Right lobe of liver (tissue), 6 donors: Measurements from ENCODE around the gene NDNF. TPM values are rescaled to one million over a fixed set of nuclear protein-coding genes. Genes with fewer than 3 reads are reported as not detected.

ENCODE experiments used
- ATAC-seq, 4 donors: fragments of 200-7000 bp; cut with Tn5 transposase; one replicate each; pipeline ENCODE4 v1.9.1; 2020; ENCODE audit warnings: mild to moderate bottlenecking in 4 of 4, moderate library complexity in 4 of 4
- DNase-seq, 3 donors: peaks; one replicate each; pipeline ENCODE4 v3.0.0-alpha.2; 2020
- H3K27ac ChIP-seq, 3 donors: fragments of 200-600 bp; one replicate each; pipeline ENCODE4 v1.8.0; 2022
- H3K27me3 ChIP-seq, 2 donors: fragments of 200-600 bp; one replicate each; pipeline ENCODE4 v1.8.0; 2022
- H3K36me3 ChIP-seq, 4 donors: fragments of 200-600 bp; sonication (generic) in 1 of 4; one replicate each; pipeline versions ENCODE4 v1.5.1 to v1.8.0; 2017 to 2022; ENCODE audit warnings: control low read depth in 1 of 4
- H3K4me1 ChIP-seq, 4 donors: fragments of 200-600 bp; sonication (generic) in 1 of 4; one replicate each; pipeline versions ENCODE4 v1.5.1 to v1.8.0; 2017 to 2022; ENCODE audit warnings: control low read depth in 1 of 4
- H3K4me3 ChIP-seq, 3 donors: fragments of 200-600 bp; one replicate each; pipeline ENCODE4 v1.8.0; 2022
- H3K9me3 ChIP-seq, 4 donors: fragments of 200-600 bp; sonication (generic) in 1 of 4; one replicate each; pipeline versions ENCODE4 v1.5.1 to v1.8.0; 2017 to 2022; ENCODE audit warnings: control low read depth in 1 of 4
- POLR2A ChIP-seq: fragments of 450-650 bp; IDR thresholded peaks from one replicate; pipeline ENCODE4 v1.6.1; 2017; ENCODE audit warnings: antibody characterized with exemption, mild to moderate bottlenecking
- WGBS: methylation state at CpG from one replicate; pipeline ENCODE4 v1.1.6; 2018; ENCODE audit warnings: low coverage, low lambda C conversion rate; ENCODE audit not compliant: insufficient coverage; ENCODE audit errors: missing lambda C conversion rate; 5-methylcytosine and 5-hydroxymethylcytosine counted together
- intact Hi-C, 2 donors: fragments of 100-400 bp; cut with DNase I; formaldehyde crosslinking; loops; one replicate each; pipeline versions ENCODE4 v1.11.2 to v1.14.1; 2022
- long read RNA-seq: library from polyadenylated mRNA; unstranded; transcript quantifications from one replicate; pipeline ENCODE4 v2.0.0, GENCODE V29; 2019
- total RNA-seq, 6 experiments: library from RNA; depleted of rRNA in 2 of 6; stranded (reverse); fragments of >200 nt in 2 of 6; fragmentation: NEBNext Ultra II Directional in 3 of 6; extraction: Animal tissue kit (Norgen Biotek cat#: 25700) in 3 of 6; gene quantifications; one replicate each; pipeline versions ENCODE4 v1.1.0 to v1.2.4, GENCODE V29; 2016 to 2023
- TF ChIP-seq, protein P1 (sequence below), 4 donors: fragments of 200-600 bp in 3 of 4; fragments of 450-650 bp in 1 of 4; IDR thresholded peaks; one replicate each; pipeline versions ENCODE4 v1.5.1 to v1.8.0; 2016 to 2022; ENCODE audit warnings: antibody characterized with exemption in 4 of 4, mild to moderate bottlenecking in 2 of 4
- donor health status: DM: no; HTN: yes; CAD: no.
- donor health status: DM: no; HTN: no; CAD: no.
- donor health status: DM: no; HTN: no; CAD: no.
- donor health status: DM: no; HTN: yes; CAD: no.
- donor health status: DM: no; HTN: yes; CAD: no.

NDNF gene, protein sequence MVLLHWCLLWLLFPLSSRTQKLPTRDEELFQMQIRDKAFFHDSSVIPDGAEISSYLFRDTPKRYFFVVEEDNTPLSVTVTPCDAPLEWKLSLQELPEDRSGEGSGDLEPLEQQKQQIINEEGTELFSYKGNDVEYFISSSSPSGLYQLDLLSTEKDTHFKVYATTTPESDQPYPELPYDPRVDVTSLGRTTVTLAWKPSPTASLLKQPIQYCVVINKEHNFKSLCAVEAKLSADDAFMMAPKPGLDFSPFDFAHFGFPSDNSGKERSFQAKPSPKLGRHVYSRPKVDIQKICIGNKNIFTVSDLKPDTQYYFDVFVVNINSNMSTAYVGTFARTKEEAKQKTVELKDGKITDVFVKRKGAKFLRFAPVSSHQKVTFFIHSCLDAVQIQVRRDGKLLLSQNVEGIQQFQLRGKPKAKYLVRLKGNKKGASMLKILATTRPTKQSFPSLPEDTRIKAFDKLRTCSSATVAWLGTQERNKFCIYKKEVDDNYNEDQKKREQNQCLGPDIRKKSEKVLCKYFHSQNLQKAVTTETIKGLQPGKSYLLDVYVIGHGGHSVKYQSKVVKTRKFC
- total RNA-seq: under 1 TPM; 0.27 to 0.77 (median 0.52) TPM
- long read RNA-seq: 0 reads

DNA sequence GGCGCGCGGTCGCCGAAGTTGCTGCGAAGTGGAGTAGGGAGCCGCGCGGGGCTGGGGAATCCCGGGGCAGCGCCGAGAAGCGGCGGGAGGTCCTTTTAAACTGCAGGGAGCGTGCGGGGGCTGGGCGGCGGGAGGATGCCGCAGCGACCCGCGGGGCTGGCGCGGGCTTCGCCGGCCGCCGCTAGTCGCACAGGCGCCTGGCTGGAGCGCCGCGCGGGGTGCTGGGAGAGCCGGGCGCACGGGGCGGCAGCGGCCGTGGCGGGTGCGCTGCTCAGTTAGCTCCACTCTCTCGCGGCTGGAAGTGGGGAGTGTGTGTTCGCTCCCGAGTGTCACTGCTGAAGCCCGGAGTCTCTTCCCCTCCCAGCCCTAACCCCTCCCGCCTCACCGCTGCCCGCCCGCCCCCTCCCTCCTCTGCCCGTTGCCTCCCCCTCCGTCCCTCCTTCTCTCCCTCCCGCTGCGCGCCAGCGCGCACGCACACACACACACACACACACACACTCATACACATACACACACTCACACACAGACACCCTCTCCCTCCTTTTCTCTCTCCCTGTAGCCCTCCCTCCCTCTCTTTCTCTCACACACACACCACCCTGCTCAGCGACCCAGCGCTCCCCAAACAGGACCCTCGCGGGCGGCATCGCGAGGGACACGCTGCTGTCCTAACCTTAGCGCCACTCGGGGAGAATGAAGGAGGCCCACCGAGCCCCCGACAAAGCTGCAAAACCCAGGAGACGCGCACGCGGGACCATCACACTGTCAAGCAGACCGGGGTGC is at the start of gene NDNF:
TSS of gene NDNF (minus strand) at position 312 of the 780 bp plus-strand sequence. CDS start 26,698 bp downstream, outside the sequence.
- Histone ChIP-seq H3K36me3 (no peaks in the 10 kb centered on the region), H3K27ac (no peak within 1 kb of the TSS), H3K4me1 (peaks cover 0 to 14% (median 0%) of the 10 kb centered on the region in 4 donors), H3K4me3 (peak within 1 kb of the TSS; percentile 26 to 43 (median 38)), H3K9me3 (no peaks in the 10 kb centered on the region), H3K27me3 (peaks cover 8 to 20% of the 10 kb centered on the region in 2 donors)
- DNase-seq: peak; percentile 33 to 54 (median 43)
- TF ChIP-seq, protein P1, sequence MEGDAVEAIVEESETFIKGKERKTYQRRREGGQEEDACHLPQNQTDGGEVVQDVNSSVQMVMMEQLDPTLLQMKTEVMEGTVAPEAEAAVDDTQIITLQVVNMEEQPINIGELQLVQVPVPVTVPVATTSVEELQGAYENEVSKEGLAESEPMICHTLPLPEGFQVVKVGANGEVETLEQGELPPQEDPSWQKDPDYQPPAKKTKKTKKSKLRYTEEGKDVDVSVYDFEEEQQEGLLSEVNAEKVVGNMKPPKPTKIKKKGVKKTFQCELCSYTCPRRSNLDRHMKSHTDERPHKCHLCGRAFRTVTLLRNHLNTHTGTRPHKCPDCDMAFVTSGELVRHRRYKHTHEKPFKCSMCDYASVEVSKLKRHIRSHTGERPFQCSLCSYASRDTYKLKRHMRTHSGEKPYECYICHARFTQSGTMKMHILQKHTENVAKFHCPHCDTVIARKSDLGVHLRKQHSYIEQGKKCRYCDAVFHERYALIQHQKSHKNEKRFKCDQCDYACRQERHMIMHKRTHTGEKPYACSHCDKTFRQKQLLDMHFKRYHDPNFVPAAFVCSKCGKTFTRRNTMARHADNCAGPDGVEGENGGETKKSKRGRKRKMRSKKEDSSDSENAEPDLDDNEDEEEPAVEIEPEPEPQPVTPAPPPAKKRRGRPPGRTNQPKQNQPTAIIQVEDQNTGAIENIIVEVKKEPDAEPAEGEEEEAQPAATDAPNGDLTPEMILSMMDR (IDR thresholded peaks at IDR 0.05): no peak
- WGBS: 3% methylated on average over 24 of the region's 76 CpGs
- ATAC-seq: peak; percentile 68 to 75 (median 71)
- intact Hi-C loops: no loop called here

DNA sequence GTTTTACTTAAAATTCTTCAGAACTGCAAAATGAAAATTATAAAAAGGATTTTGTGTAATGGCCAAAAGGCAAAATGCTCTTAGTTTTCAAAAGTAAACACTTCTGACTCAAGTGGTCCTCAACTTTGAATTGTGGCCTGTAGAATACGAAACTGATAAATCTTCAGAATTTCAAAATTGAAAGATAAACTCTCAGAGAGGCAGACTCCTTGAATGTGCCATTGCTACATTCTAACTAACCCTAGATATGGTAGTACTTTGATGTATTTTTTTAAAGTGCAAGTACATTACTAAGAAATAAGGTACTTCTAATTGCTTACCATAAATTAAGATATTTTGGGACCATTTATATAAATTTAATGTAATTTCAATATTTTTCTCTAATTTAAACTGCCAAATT is 47.4 kb upstream of the NDNF start:
- no peaks in the 10 kb centered on the region for H3K9me3 ChIP-seq
- H3K27ac ChIP-seq: no peak overlapping the region
- TF ChIP-seq POLR2A: no peak
- TF ChIP-seq, protein P1 (IDR thresholded peaks at IDR 0.05): no peak
- no peaks in the 10 kb centered on the region for H3K36me3 ChIP-seq
- H3K27me3 ChIP-seq: no peaks in the 10 kb centered on the region
- H3K4me1 ChIP-seq: no peaks in the 10 kb centered on the region
- DNase-seq (no peak), ATAC-seq (no peak)
- WGBS: 63% methylated on average over 1 of the region's 1 CpG
- intact Hi-C loops: no loop called here
- no peak overlapping the region for H3K4me3 ChIP-seq

DNA sequence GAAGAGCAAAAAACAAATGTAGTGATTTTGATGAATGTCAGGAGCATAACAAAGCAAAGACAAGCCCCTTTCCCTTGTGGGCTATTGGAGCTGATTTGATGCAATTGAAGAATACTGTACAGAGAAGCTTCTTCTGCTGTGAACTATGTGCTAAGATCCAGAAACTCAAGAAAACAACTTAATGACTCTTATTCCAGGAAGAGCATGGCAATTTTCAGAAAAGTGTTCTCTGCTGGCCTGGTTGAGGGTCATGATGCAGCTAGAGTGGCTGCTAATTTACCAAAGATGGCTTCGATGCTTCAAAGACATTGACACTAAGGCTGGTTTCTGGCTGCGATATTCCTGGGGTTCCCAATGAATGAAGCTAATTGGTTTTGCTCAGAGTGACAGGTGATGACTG is 46.0 kb upstream of the NDNF start:
- intact Hi-C loops: no loop called here

DNA sequence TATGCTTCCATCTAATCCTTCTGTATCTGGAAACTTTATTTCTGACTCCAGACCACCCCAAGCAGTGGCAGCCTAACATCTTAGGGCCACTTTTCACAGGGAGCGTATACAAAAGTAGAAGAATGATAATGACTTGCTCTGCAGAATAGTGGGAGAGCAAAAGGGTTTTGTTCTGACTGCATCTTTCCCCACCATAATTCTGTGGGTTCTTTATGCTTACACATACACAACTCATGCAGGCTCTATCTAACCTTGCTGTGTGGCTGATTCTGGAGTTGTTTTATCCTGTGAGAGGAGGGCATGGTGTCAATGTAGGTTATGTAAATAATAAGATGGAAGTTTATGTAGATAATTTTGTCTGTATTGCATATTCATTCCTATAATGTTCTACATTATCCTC is 42.4 kb upstream of the NDNF start:
- H3K27me3 ChIP-seq: no peaks in the 10 kb centered on the region
- intact Hi-C loops: no loop called here
- no peak overlapping the region for H3K27ac ChIP-seq
- H3K4me3 ChIP-seq: no peak overlapping the region
- no peaks in the 10 kb centered on the region for H3K4me1 ChIP-seq
- no peak for DNase-seq
- TF ChIP-seq POLR2A: no peak
- TF ChIP-seq, protein P1 (IDR thresholded peaks at IDR 0.05): no peak
- H3K9me3 ChIP-seq: no peaks in the 10 kb centered on the region
- 82% methylated on average over 1 of the region's 1 CpG for WGBS
- ATAC-seq: no peak
- H3K36me3 ChIP-seq: no peaks in the 10 kb centered on the region

More for the DNA sequence above, 46.0 kb upstream of the NDNF start:
- ATAC-seq (no peak), DNase-seq (no peak)
- Histone ChIP-seq H3K9me3 (no peaks in the 10 kb centered on the region), H3K36me3 (no peaks in the 10 kb centered on the region), H3K27ac (no peak overlapping the region), H3K4me3 (no peak overlapping the region), H3K4me1 (no peaks in the 10 kb centered on the region), H3K27me3 (no peaks in the 10 kb centered on the region)
- WGBS: 76% methylated on average over 2 of the region's 2 CpGs
- TF ChIP-seq, protein P1 (IDR thresholded peaks at IDR 0.05): no peak
